ENCODE results near the gene MYCBPAP. TPM values are rescaled to one million over a fixed set of nuclear protein-coding genes. Genes with fewer than 3 reads are reported as not detected.
A peak's percentile ranks its signal among the peaks of the same experiment; 100 is the strongest.

MYCBPAP gene
- total RNA-seq, 4 donors from 2014 or later, result 0.78 to 3.2 (median 1.6) TPM

- no peak for DNase-seq
- intact Hi-C loops (cut with DNase I), result loop anchor here (5.0 kb wide), 2 partner anchors 158 to 293 kb away; partner anchors contain the start of gene ANKRD40
- Histone ChIP-seq H3K36me3 (no peaks in the 10 kb centered on the region), H3K27ac (no peak overlapping the region), H3K4me1 (peaks cover 8 to 15% of the 10 kb centered on the region in 2 donors), H3K4me3 (replicated peaks in 1 of 3) (no peak overlapping the region), H3K27me3 (no peaks in the 10 kb centered on the region), H3K9me3 (no peaks in the 10 kb centered on the region)
- WGBS, 2 donors, result 92 to 94% methylated on average over 17 to 19 of the region's 19 CpGs
- TF ChIP-seq POLR2A (IDR thresholded peaks at IDR 0.05), result no peak
Measured at GRCh38 chr17:50549256-50549941, 41.2 kb downstream of the MYCBPAP start.

DNA sequence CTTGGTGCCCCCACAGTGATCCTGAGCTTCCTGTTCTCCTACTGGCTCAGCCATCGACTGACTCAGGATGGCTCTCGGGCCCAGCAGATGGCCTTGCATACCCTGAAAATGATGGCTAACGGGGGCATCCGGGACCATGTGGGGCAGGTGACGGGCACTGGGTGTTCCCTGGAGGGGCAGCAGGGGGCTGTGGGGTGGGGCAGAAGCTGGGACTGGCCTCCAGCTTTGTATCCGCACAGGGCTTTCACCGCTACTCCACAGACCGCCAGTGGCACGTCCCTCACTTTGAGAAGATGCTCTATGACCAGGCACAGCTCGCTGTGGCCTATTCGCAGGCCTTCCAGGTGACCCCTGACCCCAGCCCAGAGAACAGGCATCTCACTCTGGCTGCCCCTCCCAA lies 41.7 kb downstream of the MYCBPAP start:
- H3K4me1 ChIP-seq, result peaks cover 8 to 15% of the 10 kb centered on the region in 2 donors
- H3K9me3 ChIP-seq, result no peaks in the 10 kb centered on the region
- no peaks in the 10 kb centered on the region for H3K27me3 ChIP-seq
- intact Hi-C loops (cut with DNase I), result loop anchor here (2.0 to 5.0 kb wide), 4 partner anchors 75 to 292 kb away; partner anchors contain the start of gene ANKRD40
- no peak for DNase-seq
- WGBS, 2 donors, result 91 to 92% methylated on average over 11 of the region's 11 CpGs
- no peak overlapping the region for H3K4me3 ChIP-seq (replicated peaks in 1 of 3)
- TF ChIP-seq POLR2A (IDR thresholded peaks at IDR 0.05) (no peak), CTCF (IDR thresholded peaks at IDR 0.05) (no peak)
- no peaks in the 10 kb centered on the region for H3K36me3 ChIP-seq
- H3K27ac ChIP-seq, result peak overlapping the region in 1 of 3 donors; percentile 60

GRCh38 chr17:50550661-50551432 lies 42.6 kb downstream of the MYCBPAP start:
- Histone ChIP-seq H3K4me3 (replicated peaks in 1 of 3) (no peak overlapping the region), H3K9me3 (no peaks in the 10 kb centered on the region), H3K4me1 (peaks cover 8 to 16% of the 10 kb centered on the region in 2 donors), H3K27ac (peak overlapping the region; percentile 60 to 74 (median 67)), H3K27me3 (no peaks in the 10 kb centered on the region), H3K36me3 (peaks cover 0 to 7% of the 10 kb centered on the region in 2 donors)
- WGBS, 2 donors, result 64 to 82% methylated on average over 16 to 21 of the region's 32 CpGs
- intact Hi-C loops (cut with DNase I), result loop anchor here (2.0 to 5.0 kb wide), 2 partner anchors 74 to 146 kb away; no protein-coding TSS in a partner anchor
- TF ChIP-seq POLR2A (IDR thresholded peaks at IDR 0.05) (no peak), CTCF (IDR thresholded peaks at IDR 0.05) (peak; percentile 63 to 98 (median 90))
- DNase-seq, result peak; percentile 92 to 93

DNA sequence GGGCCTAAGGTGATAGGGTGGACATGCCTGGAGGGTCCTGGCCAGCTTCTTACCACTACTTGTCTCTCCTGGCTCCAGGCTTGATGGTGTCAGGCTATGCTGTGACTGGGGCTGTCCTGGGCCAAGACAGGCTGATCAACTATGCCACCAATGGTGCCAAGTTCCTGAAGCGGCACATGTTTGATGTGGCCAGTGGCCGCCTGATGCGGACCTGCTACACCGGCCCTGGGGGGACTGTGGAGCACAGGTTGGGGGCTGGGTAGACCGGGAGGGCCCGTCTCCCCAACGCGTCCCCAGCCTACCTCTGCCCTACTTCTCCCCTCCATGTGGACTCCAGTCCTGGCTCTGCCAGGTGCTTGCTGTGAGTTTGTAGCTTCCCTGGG lies 43.2 kb downstream of the MYCBPAP start:
- TF ChIP-seq CTCF (IDR thresholded peaks at IDR 0.05) (no peak), POLR2A (IDR thresholded peaks at IDR 0.05) (no peak)
- Histone ChIP-seq H3K36me3 (peaks cover 0 to 7% of the 10 kb centered on the region in 2 donors), H3K27ac (no peak overlapping the region), H3K27me3 (no peaks in the 10 kb centered on the region), H3K4me3 (replicated peaks in 1 of 3) (no peak overlapping the region), H3K9me3 (no peaks in the 10 kb centered on the region), H3K4me1 (peaks cover 12 to 22% of the 10 kb centered on the region in 2 donors)
- DNase-seq, result no peak
- WGBS, 2 donors, result no CpG with 5 or more reads among the region's 8 CpGs
- intact Hi-C loops (cut with DNase I), result loop anchor here (2.0 to 5.0 kb wide), 2 partner anchors 73 to 146 kb away; no protein-coding TSS in a partner anchor

GRCh38 chr17:50551884-50552283 lies 43.6 kb downstream of the MYCBPAP start:
- Histone ChIP-seq H3K9me3 (no peaks in the 10 kb centered on the region), H3K27ac (no peak overlapping the region), H3K27me3 (no peaks in the 10 kb centered on the region), H3K4me1 (peaks cover 16 to 26% of the 10 kb centered on the region in 2 donors), H3K36me3 (peaks cover 0 to 7% of the 10 kb centered on the region in 2 donors), H3K4me3 (replicated peaks in 1 of 3) (no peak overlapping the region)
- no peak for DNase-seq
- TF ChIP-seq CTCF (IDR thresholded peaks at IDR 0.05), result no peak
- no peak for TF ChIP-seq POLR2A (IDR thresholded peaks at IDR 0.05)
- intact Hi-C loops (cut with DNase I), result loop anchor here (2.0 to 5.0 kb wide), 2 partner anchors 73 to 145 kb away; no protein-coding TSS in a partner anchor
- 93 to 96% methylated on average over 10 to 11 of the region's 12 CpGs for WGBS, 2 donors

Data from thyroid gland (tissue), 4 donors.